ENCODE results near the gene LMX1A. TPM values are rescaled to one million over a fixed set of nuclear protein-coding genes. Genes with fewer than 3 reads are reported as not detected.

Gene LMX1A
- total and polyA plus RNA-seq, 2 donors from 2014 or later = not detected

DNA sequence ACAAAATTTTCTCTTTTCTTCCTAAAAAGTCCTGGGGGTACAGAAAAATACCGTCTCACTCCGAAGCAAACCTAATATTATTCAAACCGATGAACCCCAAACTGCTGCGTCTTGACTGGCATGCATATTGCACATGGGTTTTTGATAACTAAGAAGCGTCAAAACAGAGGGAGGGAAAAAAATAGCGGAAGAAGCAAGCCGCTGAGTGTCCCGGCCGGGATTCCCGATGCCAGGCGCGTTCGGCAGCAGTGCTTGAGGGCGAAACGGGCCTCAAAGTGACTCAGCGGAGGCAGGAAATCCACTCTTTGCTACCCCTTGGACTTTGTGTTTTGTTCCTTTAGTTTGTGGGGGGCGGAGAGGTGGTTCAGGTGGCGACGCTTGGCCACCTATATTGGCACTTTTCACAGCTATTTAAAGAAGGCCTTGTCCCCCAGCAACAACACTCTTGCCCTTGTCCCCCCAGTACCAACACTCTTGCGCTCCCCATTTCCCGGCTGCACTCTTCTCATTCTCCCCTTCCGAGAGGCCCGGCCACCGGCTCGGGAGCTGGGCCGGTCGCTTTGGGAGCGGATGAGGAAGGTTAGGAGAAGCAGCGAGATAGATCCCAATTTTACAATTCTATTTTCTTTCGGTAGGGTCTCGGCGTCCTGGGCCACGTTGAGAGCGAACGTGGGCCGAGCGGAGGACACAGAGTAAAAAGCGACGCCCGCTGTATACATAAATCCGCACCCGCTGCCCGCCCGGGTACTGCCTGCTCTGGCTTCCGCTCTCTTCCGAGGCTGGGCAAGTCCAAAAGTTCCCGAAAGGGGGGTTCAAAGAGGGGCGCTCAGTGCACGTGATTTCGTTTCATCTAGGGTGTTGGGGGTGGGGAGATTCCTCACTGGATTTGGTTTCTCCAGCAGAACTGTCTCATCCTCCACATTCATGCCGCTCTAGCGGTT, 2.5 kb downstream of the LMX1A start:
- DNase-seq (peak in 3 of 5 donors; percentile 24 to 41 (median 37)), FAIRE-seq (no peak)
- Histone ChIP-seq H3K27ac (ENCODE audit: low read depth in 2 of 2, low read length in 2 of 2) (no peak overlapping the region), H3K9me3 (ENCODE audit: control insufficient read depth in 2 of 3, insufficient read depth in 1 of 3, low read length in 3 of 3) (no peaks in the 10 kb centered on the region), H3K9ac (ENCODE audit: low read length in 3 of 3) (no peak overlapping the region), H3K36me3 (ENCODE audit: control insufficient read depth in 2 of 3, insufficient read depth in 3 of 3, low read length in 3 of 3) (no peaks in the 10 kb centered on the region), H3K4me1 (ENCODE audit: control insufficient read depth in 2 of 3, insufficient read depth in 2 of 3, low read depth in 1 of 3, low read length in 3 of 3) (peaks cover 0 to 8% (median 0%) of the 10 kb centered on the region in 3 donors), H3K4me3 (ENCODE audit: low read length in 3 of 3) (no peak overlapping the region), H3K27me3 (ENCODE audit: control insufficient read depth, insufficient read depth, low read length) (peaks cover 73% of the 10 kb centered on the region)
- intact Hi-C loops (cut with DNase I) = no loop called here
- no peak for TF ChIP-seq CTCF (IDR thresholded peaks at IDR 0.05; ENCODE audit: borderline replicate concordance, extremely low read depth, insufficient read depth)

DNA sequence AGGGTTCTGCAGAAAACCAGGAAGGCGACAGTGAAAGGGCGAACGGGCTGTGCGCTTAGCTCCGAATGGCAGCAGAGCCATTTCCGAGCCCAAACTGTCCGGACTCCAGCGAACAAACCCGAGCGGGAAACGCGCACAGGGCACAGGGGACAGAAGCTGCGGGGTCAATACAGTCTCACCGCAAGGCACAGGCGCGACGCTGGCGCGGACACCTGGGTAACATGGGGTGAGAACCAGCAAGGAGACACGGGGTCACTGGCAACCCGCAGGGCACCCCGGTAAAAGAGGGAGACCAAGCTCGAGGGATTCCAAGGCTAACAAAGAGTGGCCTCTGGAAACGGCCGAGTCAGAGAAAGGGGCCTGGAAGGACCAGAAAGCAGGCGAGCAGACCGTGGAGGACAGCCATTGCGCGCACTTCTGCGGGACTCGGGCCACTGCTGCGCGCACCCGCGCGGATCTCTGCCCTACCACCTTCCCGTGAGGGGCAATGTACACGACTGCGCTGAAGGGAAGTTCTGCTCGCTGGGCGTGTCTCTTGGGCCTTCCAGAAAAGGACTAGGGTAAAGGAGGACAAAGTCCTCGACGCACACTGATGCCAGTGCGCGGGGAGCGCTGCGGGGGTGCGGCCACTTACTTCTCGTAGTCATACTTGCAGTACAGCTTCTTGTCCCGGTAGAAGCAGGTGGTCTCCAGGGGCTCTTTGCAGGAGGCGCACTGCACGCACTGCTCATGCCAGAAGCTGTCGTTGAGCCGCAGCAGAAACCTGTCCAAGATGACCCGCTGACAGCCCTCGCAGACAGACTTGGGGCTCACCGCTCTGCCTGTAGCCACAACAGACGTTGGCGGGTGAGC, 3.8 kb downstream of the LMX1A start:
- Histone ChIP-seq H3K27ac (ENCODE audit: low read depth in 2 of 2, low read length in 2 of 2) (no peak overlapping the region), H3K4me3 (ENCODE audit: low read length in 3 of 3) (peak overlapping the region in 1 of 3 donors; percentile 32), H3K9ac (ENCODE audit: low read length in 3 of 3) (no peak overlapping the region), H3K36me3 (ENCODE audit: control insufficient read depth in 2 of 3, insufficient read depth in 3 of 3, low read length in 3 of 3) (no peaks in the 10 kb centered on the region), H3K4me1 (ENCODE audit: control insufficient read depth in 2 of 3, insufficient read depth in 2 of 3, low read depth in 1 of 3, low read length in 3 of 3) (peaks cover 0 to 8% (median 0%) of the 10 kb centered on the region in 3 donors), H3K27me3 (ENCODE audit: control insufficient read depth, insufficient read depth, low read length) (peaks cover 76% of the 10 kb centered on the region), H3K9me3 (ENCODE audit: control insufficient read depth in 2 of 3, insufficient read depth in 1 of 3, low read length in 3 of 3) (no peaks in the 10 kb centered on the region)
- TF ChIP-seq CTCF (IDR thresholded peaks at IDR 0.05; ENCODE audit: borderline replicate concordance, extremely low read depth, insufficient read depth) = no peak
- FAIRE-seq (no peak), DNase-seq (peak in 4 of 5 donors; percentile 29 to 56 (median 42))
- intact Hi-C loops (cut with DNase I) = no loop called here

- no peak for TF ChIP-seq CTCF (IDR thresholded peaks at IDR 0.05; ENCODE audit: borderline replicate concordance, extremely low read depth, insufficient read depth)
- no peak overlapping the region for H3K9ac ChIP-seq (ENCODE audit: low read length in 3 of 3)
- DNase-seq (peak in 2 of 5 donors; percentile 12 to 38), FAIRE-seq (no peak)
- no peak overlapping the region for H3K4me3 ChIP-seq (ENCODE audit: low read length in 3 of 3)
- peaks cover 77% of the 10 kb centered on the region for H3K27me3 ChIP-seq (ENCODE audit: control insufficient read depth, insufficient read depth, low read length)
- intact Hi-C loops (cut with DNase I) = no loop called here
- peaks cover 0 to 8% (median 0%) of the 10 kb centered on the region in 3 donors for H3K4me1 ChIP-seq (ENCODE audit: control insufficient read depth in 2 of 3, insufficient read depth in 2 of 3, low read depth in 1 of 3, low read length in 3 of 3)
- no peaks in the 10 kb centered on the region for H3K9me3 ChIP-seq (ENCODE audit: control insufficient read depth in 2 of 3, insufficient read depth in 1 of 3, low read length in 3 of 3)
- no peak overlapping the region for H3K27ac ChIP-seq (ENCODE audit: low read depth in 2 of 2, low read length in 2 of 2)
- H3K36me3 ChIP-seq (ENCODE audit: control insufficient read depth in 2 of 3, insufficient read depth in 3 of 3, low read length in 3 of 3) = no peaks in the 10 kb centered on the region
Observed at GRCh38 chr1:165351863-165352441, 4.6 kb downstream of the LMX1A start.

Measured in kidney (tissue), 14 donors.